DOHH2 (cell line): ENCODE data around the gene ZFYVE26.

Experiments used
- H3F3A ChIP-seq: fragments of 200-600 bp; sonication (generic), shearing (Covaris generic); 2 replicates; pipeline ENCODE4 v1.6.0; 2016; ENCODE audit warnings: antibody characterized with exemption, mild to moderate bottlenecking; ENCODE audit not compliant: control insufficient read depth, insufficient read depth
- H3K27ac ChIP-seq: fragments of 200-600 bp; sonication (generic); 2 replicates; pipeline ENCODE4 v1.5.1; 2014; ENCODE audit warnings: low read depth, mild to moderate bottlenecking, low read length, moderate library complexity
- H3K27me3 ChIP-seq: fragments of 200-600 bp; sonication (generic); 2 replicates; pipeline ENCODE4 v1.6.1; 2014; ENCODE audit warnings: mild to moderate bottlenecking, low read length, mixed read lengths; ENCODE audit not compliant: control insufficient read depth
- H3K36me3 ChIP-seq: fragments of 200-600 bp; sonication (generic); 2 replicates; pipeline ENCODE4 v1.6.1; 2014; ENCODE audit warnings: mild to moderate bottlenecking, low read length, moderate library complexity, mixed read lengths; ENCODE audit not compliant: control insufficient read depth
- H3K4me1 ChIP-seq: fragments of 200-600 bp; sonication (generic); 2 replicates; pipeline ENCODE4 v1.6.1; 2014; ENCODE audit warnings: mild to moderate bottlenecking, low read length, mixed read lengths; ENCODE audit not compliant: control insufficient read depth
- H3K4me2 ChIP-seq: fragments of 200-600 bp; sonication (generic); 2 replicates; pipeline ENCODE4 v1.6.0; 2014; ENCODE audit warnings: mild to moderate bottlenecking, low read length, moderate library complexity
- H3K4me3 ChIP-seq: fragments of 200-600 bp; sonication (generic); 2 replicates; pipeline ENCODE4 v1.5.1; 2014; ENCODE audit warnings: mild to moderate bottlenecking, low read length, mixed read lengths
- H3K79me2 ChIP-seq: fragments of 200-600 bp; sonication (generic); 2 replicates; pipeline ENCODE4 v1.6.1; 2014; ENCODE audit warnings: mild to moderate bottlenecking, low read length, mixed read lengths; ENCODE audit not compliant: control insufficient read depth
- H3K9me2 ChIP-seq: fragments of 200-600 bp; sonication (generic); replicated peaks from 2 replicates; pipeline ENCODE4 v1.6.1; 2014; ENCODE audit warnings: mild to moderate bottlenecking, low read length, mixed read lengths; ENCODE audit not compliant: control insufficient read depth
- H3K9me3 ChIP-seq: fragments of 200-600 bp; sonication (generic); 2 replicates; pipeline ENCODE4 v1.6.1; 2014; ENCODE audit warnings: antibody characterized with exemption, low read length, mixed read lengths; ENCODE audit not compliant: control insufficient read depth, insufficient read depth
- H4K20me1 ChIP-seq: fragments of 200-600 bp; sonication (generic); 2 replicates; pipeline ENCODE4 v1.6.0; 2014; ENCODE audit warnings: low read depth, mild to moderate bottlenecking, antibody characterized with exemption, low read length, moderate library complexity; ENCODE audit not compliant: control insufficient read depth, insufficient read depth
- CTCF ChIP-seq: fragments of 200-600 bp; sonication (generic); IDR thresholded peaks from one replicate; pipeline ENCODE4 v1.5.1; 2014; ENCODE audit warnings: antibody characterized with exemption, mild to moderate bottlenecking, low read depth, low read length; ENCODE audit not compliant: poor library complexity, severe bottlenecking
- EZH2phosphoT487 ChIP-seq: fragments of 200-600 bp; sonication (generic); IDR thresholded peaks from 2 replicates; pipeline ENCODE4 v1.6.1; 2017; ENCODE audit warnings: borderline replicate concordance, mild to moderate bottlenecking, antibody characterized with exemption, low read length, moderate library complexity, mixed read lengths

The ZFYVE26 gene

GRCh38 chr14:67852926-67853604 lies 36.7 kb upstream of the ZFYVE26 start:
- Histone ChIP-seq H3K4me1 (no peaks in the 10 kb centered on the region), H3K27ac (no peak overlapping the region), H3K4me3 (no peak overlapping the region), H3K79me2 (peaks cover 25% of the 10 kb centered on the region), H3K9me2 (no peaks in the 10 kb centered on the region), H3K9me3 (no peaks in the 10 kb centered on the region), H3K27me3 (no peaks in the 10 kb centered on the region), H3K4me2 (no peak overlapping the region), H4K20me1 (no peaks in the 10 kb centered on the region), H3F3A (no peaks in the 10 kb centered on the region), H3K36me3 (no peaks in the 10 kb centered on the region; the same call in 1 of the 2 replicates)
- no peak for TF ChIP-seq EZH2phosphoT487
- TF ChIP-seq CTCF: no peak

- H3K27me3 ChIP-seq: no peaks in the 10 kb centered on the region
- H3K4me2 ChIP-seq: no peak overlapping the region
- peaks cover 36% of the 10 kb centered on the region for H3K79me2 ChIP-seq
- H3K4me1 ChIP-seq: no peaks in the 10 kb centered on the region
- TF ChIP-seq EZH2phosphoT487 (no peak), CTCF (no peak)
- no peak overlapping the region for H3K27ac ChIP-seq
- no peaks in the 10 kb centered on the region for H3F3A ChIP-seq
- no peaks in the 10 kb centered on the region for H3K9me3 ChIP-seq
- H3K4me3 ChIP-seq: no peak overlapping the region
- H3K9me2 ChIP-seq: no peaks in the 10 kb centered on the region
- H3K36me3 ChIP-seq: no peaks in the 10 kb centered on the region; the same call in 1 of the 2 replicates
- no peaks in the 10 kb centered on the region for H4K20me1 ChIP-seq
Measured at GRCh38 chr14:67851785-67852410, 35.5 kb upstream of the ZFYVE26 start.

GRCh38 chr14:67850066-67850830 lies 33.9 kb upstream of the ZFYVE26 start:
- no peak for TF ChIP-seq CTCF
- no peak for TF ChIP-seq EZH2phosphoT487
- Histone ChIP-seq H3K27me3 (no peaks in the 10 kb centered on the region), H3F3A (no peaks in the 10 kb centered on the region), H3K4me2 (no peak overlapping the region), H3K4me3 (no peak overlapping the region), H3K79me2 (peaks cover 52% of the 10 kb centered on the region), H3K9me2 (no peaks in the 10 kb centered on the region), H3K4me1 (no peaks in the 10 kb centered on the region), H3K9me3 (peaks cover 4% of the 10 kb centered on the region; the same call in 1 of the 2 replicates), H4K20me1 (no peaks in the 10 kb centered on the region), H3K27ac (no peak overlapping the region), H3K36me3 (peaks cover 7% of the 10 kb centered on the region)
